ENCODE data around the gene ZDHHC22.

- TF ChIP-seq CTCF (CRISPR knock-in tag; IDR thresholded peaks at IDR 0.05) (no peak), TEAD2 (CRISPR knock-in tag; IDR thresholded peaks at IDR 0.05) (no peak), MATR3 (CRISPR knock-in tag; IDR thresholded peaks at IDR 0.05) (no peak), SRF (IDR thresholded peaks at IDR 0.05; ENCODE audit: low read depth, low read length) (no peak), EZH2 (conservative IDR thresholded peaks at IDR 0.05; ENCODE audit: low read depth, low read length) (no peak), MAFF (IDR thresholded peaks at IDR 0.05; ENCODE audit: low read depth, low read length) (no peak), TCF7 (IDR thresholded peaks at IDR 0.05; ENCODE audit: low read depth) (no peak), TCF12 (IDR thresholded peaks at IDR 0.05) (no peak), TCF12 (CRISPR knock-in tag; IDR thresholded peaks at IDR 0.05) (no peak), ZKSCAN5 (CRISPR knock-in tag; IDR thresholded peaks at IDR 0.05) (no peak), ZNF550 (CRISPR knock-in tag; IDR thresholded peaks at IDR 0.05; ENCODE audit: borderline replicate concordance) (no peak), ZNF501 (CRISPR knock-in tag; IDR thresholded peaks at IDR 0.05) (no peak)
- TF ChIP-seq, protein P1, sequence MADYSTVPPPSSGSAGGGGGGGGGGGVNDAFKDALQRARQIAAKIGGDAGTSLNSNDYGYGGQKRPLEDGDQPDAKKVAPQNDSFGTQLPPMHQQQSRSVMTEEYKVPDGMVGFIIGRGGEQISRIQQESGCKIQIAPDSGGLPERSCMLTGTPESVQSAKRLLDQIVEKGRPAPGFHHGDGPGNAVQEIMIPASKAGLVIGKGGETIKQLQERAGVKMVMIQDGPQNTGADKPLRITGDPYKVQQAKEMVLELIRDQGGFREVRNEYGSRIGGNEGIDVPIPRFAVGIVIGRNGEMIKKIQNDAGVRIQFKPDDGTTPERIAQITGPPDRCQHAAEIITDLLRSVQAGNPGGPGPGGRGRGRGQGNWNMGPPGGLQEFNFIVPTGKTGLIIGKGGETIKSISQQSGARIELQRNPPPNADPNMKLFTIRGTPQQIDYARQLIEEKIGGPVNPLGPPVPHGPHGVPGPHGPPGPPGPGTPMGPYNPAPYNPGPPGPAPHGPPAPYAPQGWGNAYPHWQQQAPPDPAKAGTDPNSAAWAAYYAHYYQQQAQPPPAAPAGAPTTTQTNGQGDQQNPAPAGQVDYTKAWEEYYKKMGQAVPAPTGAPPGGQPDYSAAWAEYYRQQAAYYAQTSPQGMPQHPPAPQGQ (CRISPR knock-in tag; IDR thresholded peaks at IDR 0.05; ENCODE audit: borderline replicate concordance) = no peak
Observed at GRCh38 chr14:77125823-77126325, 15.7 kb downstream of the ZDHHC22 start.

Measured in HepG2 (cell line).